Measurements from ENCODE around the gene G6PC3. TPM values are rescaled to one million over a fixed set of nuclear protein-coding genes. Genes with fewer than 3 reads are reported as not detected.
A peak's percentile ranks its signal among the peaks of the same experiment; 100 is the strongest.

The G6PC3 gene
- total and polyA plus RNA-seq, 10 of the 15 experiments (the other 5 are each of a cell fraction or from before 2014, with no cell fraction given) = 13.0 to 93.7 (median 43.0) TPM

- TF ChIP-seq ZNF592 (IDR thresholded peaks at IDR 0.05) (peak; percentile 40; the same call in 1 of the 2 replicates), POLR2AphosphoS5 (IDR thresholded peaks at IDR 0.05; ENCODE audit: low read length) (peak; percentile 81), EZH2 (IDR thresholded peaks at IDR 0.05; ENCODE audit: borderline replicate concordance, control insufficient read depth, low read depth, low read length) (no peak), ZNF622 (IDR thresholded peaks at IDR 0.05) (no peak), MEF2B (IDR thresholded peaks at IDR 0.05; ENCODE audit: partially characterized antibody, poor library complexity, severe bottlenecking) (peak; percentile 62), MTA2 (IDR thresholded peaks at IDR 0.05; ENCODE audit: low read depth) (no peak), IKZF1 (conservative IDR thresholded peaks at IDR 0.05) (peak; percentile 90), STAT1 (conservative IDR thresholded peaks at IDR 0.05) (peak; percentile 82; the same call in 1 of the 2 replicates), HCFC1 (IDR thresholded peaks at IDR 0.05; ENCODE audit: low read length) (peak; percentile 79), ZBED1 (IDR thresholded peaks at IDR 0.05; ENCODE audit: borderline replicate concordance) (0 out of 2 replicates have a peak, but pooled peaks have one; percentile 9), NFIC (IDR thresholded peaks at IDR 0.05; ENCODE audit: low read depth, low read length) (no peak), MEF2A (IDR thresholded peaks at IDR 0.05; ENCODE audit: insufficient read depth, low read depth, low read length) (0 out of 2 replicates have a peak, but pooled peaks have one; percentile 44), CHD4 (IDR thresholded peaks at IDR 0.05) (no peak), MLLT1 (IDR thresholded peaks at IDR 0.05) (no peak), FOXM1 (IDR thresholded peaks at IDR 0.05; ENCODE audit: low read depth, low read length) (no peak), ZNF687 (IDR thresholded peaks at IDR 0.05) (peak; percentile 82), NKRF (conservative IDR thresholded peaks at IDR 0.05) (peak; percentile 92)
Measured at GRCh38 chr17:44070455-44071197, at the start of gene G6PC3 (continued).
